ENCODE results near the gene BHMT.

DNA sequence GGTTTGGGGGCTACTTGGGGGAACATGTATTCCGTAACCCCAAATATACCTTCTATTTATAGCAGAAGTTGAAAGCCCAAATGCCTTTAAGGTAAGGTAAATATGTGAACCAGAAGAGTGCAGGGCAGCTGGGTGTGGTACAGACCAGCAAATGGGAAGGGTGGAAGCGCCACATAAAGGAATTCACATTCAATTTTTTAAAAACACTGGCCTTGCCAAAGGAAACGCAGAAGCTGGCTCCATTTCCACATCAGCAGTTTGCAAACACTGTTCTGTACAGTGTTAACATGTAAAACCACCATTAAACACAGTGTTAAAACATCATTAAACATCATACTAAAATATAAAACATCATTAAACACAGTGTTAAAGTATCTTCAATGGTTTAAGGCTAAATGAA lies 3.5 kb upstream of the BHMT start:
- TF ChIP-seq, protein P1, sequence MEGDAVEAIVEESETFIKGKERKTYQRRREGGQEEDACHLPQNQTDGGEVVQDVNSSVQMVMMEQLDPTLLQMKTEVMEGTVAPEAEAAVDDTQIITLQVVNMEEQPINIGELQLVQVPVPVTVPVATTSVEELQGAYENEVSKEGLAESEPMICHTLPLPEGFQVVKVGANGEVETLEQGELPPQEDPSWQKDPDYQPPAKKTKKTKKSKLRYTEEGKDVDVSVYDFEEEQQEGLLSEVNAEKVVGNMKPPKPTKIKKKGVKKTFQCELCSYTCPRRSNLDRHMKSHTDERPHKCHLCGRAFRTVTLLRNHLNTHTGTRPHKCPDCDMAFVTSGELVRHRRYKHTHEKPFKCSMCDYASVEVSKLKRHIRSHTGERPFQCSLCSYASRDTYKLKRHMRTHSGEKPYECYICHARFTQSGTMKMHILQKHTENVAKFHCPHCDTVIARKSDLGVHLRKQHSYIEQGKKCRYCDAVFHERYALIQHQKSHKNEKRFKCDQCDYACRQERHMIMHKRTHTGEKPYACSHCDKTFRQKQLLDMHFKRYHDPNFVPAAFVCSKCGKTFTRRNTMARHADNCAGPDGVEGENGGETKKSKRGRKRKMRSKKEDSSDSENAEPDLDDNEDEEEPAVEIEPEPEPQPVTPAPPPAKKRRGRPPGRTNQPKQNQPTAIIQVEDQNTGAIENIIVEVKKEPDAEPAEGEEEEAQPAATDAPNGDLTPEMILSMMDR (conservative IDR thresholded peaks at IDR 0.05), result no peak
- TF ChIP-seq EZH2 (IDR thresholded peaks at IDR 0.05; ENCODE audit: low read depth), result no peak
